SH-SY5Y (cell line): ENCODE data around the gene ALG1.

ENCODE experiments used
- GATA2 ChIP-seq: IDR thresholded peaks from 2 replicates; pipeline ENCODE4 v1.6.1; 2011; ENCODE audit warnings: mild to moderate bottlenecking, low read depth, low read length
- GATA3 ChIP-seq: IDR thresholded peaks from 2 replicates; pipeline ENCODE4 v1.6.1; 2011; ENCODE audit warnings: low read depth, mild to moderate bottlenecking, low read length, moderate library complexity

GRCh38 chr16:5071341-5071680 is 332 bp upstream of the ALG1 start:
- no peak for TF ChIP-seq GATA2
- no peak for TF ChIP-seq GATA3
